ENCODE results near the gene IRF1.

DNA sequence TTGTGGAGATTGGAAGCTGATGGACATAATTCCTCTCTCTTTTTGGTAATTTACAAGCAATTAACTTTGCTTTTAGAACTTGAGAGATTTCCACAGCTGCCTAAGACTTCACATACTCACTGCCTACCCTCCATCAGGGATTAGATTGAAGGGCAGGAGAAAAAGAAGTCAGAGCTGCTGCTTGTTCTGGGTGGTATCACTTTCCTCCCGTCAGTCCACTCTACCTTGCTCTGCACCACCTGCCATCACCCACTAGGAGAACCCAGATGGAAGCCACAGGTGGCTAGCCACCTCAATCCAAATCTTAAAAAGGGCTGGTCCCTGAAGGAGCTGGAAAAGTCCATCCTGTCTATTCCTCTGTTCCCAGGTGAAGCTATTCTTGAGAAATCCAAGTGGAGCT is 10.5 kb downstream of the IRF1 start:
- TF ChIP-seq GATA3 (IDR thresholded peaks at IDR 0.05; ENCODE audit: low read depth, low read length) (no peak), GATA2 (IDR thresholded peaks at IDR 0.05; ENCODE audit: low read depth, low read length) (no peak)

Data from SH-SY5Y (cell line).